ENCODE results near the gene USP44.

Gene USP44

DNA sequence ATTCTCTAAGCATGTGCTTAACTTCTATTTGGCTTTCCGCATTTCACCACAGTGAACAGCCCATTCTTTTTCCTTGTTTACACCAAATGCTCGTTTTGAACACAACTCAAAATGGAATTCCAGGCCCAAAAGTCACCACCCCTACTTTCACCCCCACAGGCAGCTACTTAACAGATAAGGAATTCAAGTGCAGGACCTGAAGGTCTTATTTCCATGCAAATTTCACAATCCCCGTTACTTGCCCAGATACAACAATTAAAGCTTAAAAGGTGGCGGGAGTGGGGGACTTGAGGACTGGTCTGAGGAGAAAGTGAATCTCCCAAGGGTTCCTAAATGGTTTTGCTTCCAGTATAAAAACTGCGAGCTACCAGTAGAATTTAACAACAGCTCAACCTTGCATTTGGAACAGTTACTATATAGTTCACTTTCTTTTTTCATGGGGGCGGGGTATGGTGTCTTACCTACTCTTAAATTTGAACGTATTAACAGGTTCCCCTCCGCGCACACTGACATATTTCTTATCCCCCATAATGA, 3.7 kb downstream of the USP44 start:
- Histone ChIP-seq H3K4me3 (ENCODE audit: low read depth, low read length) (peak overlapping the region; percentile 74), H3K9me3 (ENCODE audit: control insufficient read depth, insufficient read depth, low read length) (no peaks in the 10 kb centered on the region), H3K4me1 (ENCODE audit: control insufficient read depth, insufficient read depth, low read length) (peaks cover 36% of the 10 kb centered on the region), H3K27ac (ENCODE audit: low read depth, low read length) (peak overlapping the region; percentile 98), H3K36me3 (ENCODE audit: control insufficient read depth, insufficient read depth, low read length) (peaks cover 7% of the 10 kb centered on the region; the same call in 1 of the 2 replicates), H3K9ac (ENCODE audit: low read depth, low read length) (peak overlapping the region; percentile 85), H3K27me3 (ENCODE audit: control insufficient read depth, insufficient read depth, low read length) (no peaks in the 10 kb centered on the region)

DNA sequence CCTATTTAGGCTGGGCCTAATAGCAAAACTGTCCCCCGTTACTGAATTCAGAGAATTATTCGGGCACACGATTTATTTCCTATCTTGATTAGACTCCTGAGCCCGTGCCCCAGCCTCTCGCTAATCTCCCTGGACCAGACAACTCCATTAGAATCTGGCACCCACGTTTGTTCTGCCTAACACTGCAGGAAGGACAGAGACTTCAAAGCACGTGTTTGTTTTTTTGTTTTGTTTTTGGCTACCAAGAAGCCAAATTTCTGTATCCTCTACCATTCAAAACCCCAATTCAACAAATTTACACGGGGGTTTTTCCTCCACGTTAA, 4.8 kb downstream of the USP44 start:
- peak overlapping the region; percentile 85 for H3K9ac ChIP-seq (ENCODE audit: low read depth, low read length)
- H3K4me3 ChIP-seq (ENCODE audit: low read depth, low read length): peak overlapping the region; percentile 74
- peaks cover 7% of the 10 kb centered on the region; the same call in 1 of the 2 replicates for H3K36me3 ChIP-seq (ENCODE audit: control insufficient read depth, insufficient read depth, low read length)
- no peaks in the 10 kb centered on the region for H3K27me3 ChIP-seq (ENCODE audit: control insufficient read depth, insufficient read depth, low read length)
- no peaks in the 10 kb centered on the region for H3K9me3 ChIP-seq (ENCODE audit: control insufficient read depth, insufficient read depth, low read length)
- peak overlapping the region; percentile 98 for H3K27ac ChIP-seq (ENCODE audit: low read depth, low read length)
- peaks cover 28% of the 10 kb centered on the region for H3K4me1 ChIP-seq (ENCODE audit: control insufficient read depth, insufficient read depth, low read length)

DNA sequence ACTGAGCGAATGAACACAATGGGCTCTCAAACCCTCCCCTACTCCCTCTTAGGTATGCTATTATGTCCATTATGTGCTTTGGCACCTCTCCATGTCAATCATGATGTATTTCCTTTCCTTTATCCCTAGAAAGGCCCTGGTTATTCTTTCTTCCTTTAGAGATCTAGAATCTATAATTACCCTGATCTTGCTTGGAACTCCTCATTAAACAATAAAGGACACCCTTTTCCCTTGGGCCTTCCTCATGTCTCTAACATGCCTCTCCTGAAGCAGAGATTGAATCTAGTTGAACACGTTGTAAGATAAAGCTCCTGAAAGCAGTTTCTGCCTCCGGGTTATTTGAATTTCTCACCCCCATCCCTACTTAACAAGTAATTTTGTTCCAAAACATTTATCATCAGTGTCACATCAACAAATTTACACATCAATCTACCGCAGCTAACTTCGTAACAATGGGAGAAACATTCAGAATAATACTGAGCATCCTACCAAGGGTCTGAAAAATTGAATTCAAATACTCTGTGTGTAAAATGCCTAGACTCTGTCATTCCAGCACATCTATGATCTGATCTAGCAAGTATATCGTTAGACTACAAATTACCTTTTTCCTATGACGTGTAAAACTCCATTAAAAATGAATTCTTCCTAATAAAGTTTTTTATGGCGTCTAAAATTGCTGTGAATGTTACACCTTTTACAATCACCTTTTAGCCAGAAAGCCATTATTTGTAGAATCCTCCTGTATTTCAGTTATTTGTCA, 5.4 kb downstream of the USP44 start:
- Histone ChIP-seq H3K9ac (ENCODE audit: low read depth, low read length) (peak overlapping the region; percentile 85), H3K36me3 (ENCODE audit: control insufficient read depth, insufficient read depth, low read length) (peaks cover 7% of the 10 kb centered on the region; the same call in 1 of the 2 replicates), H3K27me3 (ENCODE audit: control insufficient read depth, insufficient read depth, low read length) (no peaks in the 10 kb centered on the region), H3K4me1 (ENCODE audit: control insufficient read depth, insufficient read depth, low read length) (peaks cover 28% of the 10 kb centered on the region), H3K4me3 (ENCODE audit: low read depth, low read length) (peak overlapping the region; percentile 74), H3K27ac (ENCODE audit: low read depth, low read length) (peak overlapping the region; percentile 98), H3K9me3 (ENCODE audit: control insufficient read depth, insufficient read depth, low read length) (no peaks in the 10 kb centered on the region)

DNA sequence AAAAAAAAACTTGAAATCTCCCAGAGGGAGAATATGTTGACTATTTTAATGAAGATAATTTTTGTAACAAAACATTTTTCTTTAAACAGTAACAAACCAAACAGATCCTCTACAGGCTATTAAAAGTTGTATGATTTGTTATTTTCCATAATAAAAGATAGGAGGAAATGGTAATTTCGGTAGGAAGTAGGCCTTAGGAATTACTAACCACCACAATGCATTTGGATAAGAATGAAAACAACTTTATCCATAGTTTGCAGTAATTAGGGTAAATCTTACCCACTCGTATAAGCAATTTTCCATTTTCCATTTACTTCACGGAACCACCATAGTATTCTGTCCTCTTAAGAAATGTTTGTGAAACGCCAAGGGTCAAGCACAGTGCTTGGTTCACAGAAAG, 6.0 kb downstream of the USP44 start:
- H3K36me3 ChIP-seq (ENCODE audit: control insufficient read depth, insufficient read depth, low read length): peaks cover 7% of the 10 kb centered on the region; the same call in 1 of the 2 replicates
- H3K9me3 ChIP-seq (ENCODE audit: control insufficient read depth, insufficient read depth, low read length): no peaks in the 10 kb centered on the region
- H3K4me1 ChIP-seq (ENCODE audit: control insufficient read depth, insufficient read depth, low read length): peaks cover 28% of the 10 kb centered on the region
- H3K9ac ChIP-seq (ENCODE audit: low read depth, low read length): 0 out of 2 replicates have a peak overlapping the region, but pooled peaks have one; percentile 85
- H3K4me3 ChIP-seq (ENCODE audit: low read depth, low read length): peak overlapping the region; percentile 74
- peak overlapping the region; percentile 98 for H3K27ac ChIP-seq (ENCODE audit: low read depth, low read length)
- H3K27me3 ChIP-seq (ENCODE audit: control insufficient read depth, insufficient read depth, low read length): no peaks in the 10 kb centered on the region

DNA sequence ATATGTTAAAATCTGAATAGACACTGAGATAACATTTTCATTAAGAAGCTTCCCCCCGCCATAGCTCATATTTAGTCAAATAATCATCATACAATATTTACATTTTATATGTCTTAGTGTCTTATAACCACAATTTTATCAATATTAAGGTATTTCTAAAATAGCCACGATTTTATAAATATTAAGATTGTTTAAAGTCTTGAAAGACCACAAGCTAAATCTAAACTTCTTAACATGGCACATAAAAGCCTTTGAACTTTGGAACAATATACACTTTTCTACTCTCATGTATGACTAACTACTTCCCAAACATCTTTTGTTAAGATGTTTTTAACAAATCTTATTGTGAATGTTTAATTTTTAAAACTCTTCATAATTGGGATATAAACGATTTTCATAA, 6.5 kb downstream of the USP44 start:
- peaks cover 32% of the 10 kb centered on the region for H3K4me1 ChIP-seq (ENCODE audit: control insufficient read depth, insufficient read depth, low read length)
- peaks cover 7% of the 10 kb centered on the region; the same call in 1 of the 2 replicates for H3K36me3 ChIP-seq (ENCODE audit: control insufficient read depth, insufficient read depth, low read length)
- H3K9ac ChIP-seq (ENCODE audit: low read depth, low read length): no peak overlapping the region
- H3K4me3 ChIP-seq (ENCODE audit: low read depth, low read length): peak overlapping the region; percentile 74
- no peaks in the 10 kb centered on the region for H3K27me3 ChIP-seq (ENCODE audit: control insufficient read depth, insufficient read depth, low read length)
- H3K9me3 ChIP-seq (ENCODE audit: control insufficient read depth, insufficient read depth, low read length): no peaks in the 10 kb centered on the region
- H3K27ac ChIP-seq (ENCODE audit: low read depth, low read length): peak overlapping the region; percentile 98

DNA sequence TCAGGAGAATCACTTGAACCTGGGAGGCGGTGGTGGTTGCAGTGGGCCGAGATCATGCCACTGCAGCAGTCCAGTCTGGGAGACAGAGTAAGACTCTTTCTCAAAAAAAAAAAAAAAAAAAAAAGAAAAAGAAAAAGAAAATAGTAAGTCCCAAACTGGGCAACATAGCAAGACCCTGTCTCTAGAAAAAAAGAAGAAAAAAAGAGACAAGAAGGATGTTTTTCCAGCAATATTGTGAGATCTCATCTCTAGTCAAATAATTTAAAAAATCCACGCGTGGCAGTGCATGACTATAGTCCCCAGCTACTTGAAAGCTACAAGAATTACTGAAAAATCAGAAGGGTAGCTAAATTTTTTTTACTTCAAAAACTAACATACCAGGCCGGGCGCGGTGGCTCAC, 8.0 kb downstream of the USP44 start:
- H3K36me3 ChIP-seq (ENCODE audit: control insufficient read depth, insufficient read depth, low read length): peaks cover 4% of the 10 kb centered on the region; the same call in 1 of the 2 replicates
- no peak overlapping the region for H3K4me3 ChIP-seq (ENCODE audit: low read depth, low read length)
- peaks cover 42% of the 10 kb centered on the region for H3K4me1 ChIP-seq (ENCODE audit: control insufficient read depth, insufficient read depth, low read length)
- no peak overlapping the region for H3K27ac ChIP-seq (ENCODE audit: low read depth, low read length)
- H3K9ac ChIP-seq (ENCODE audit: low read depth, low read length): no peak overlapping the region
- no peaks in the 10 kb centered on the region for H3K9me3 ChIP-seq (ENCODE audit: control insufficient read depth, insufficient read depth, low read length)
- no peaks in the 10 kb centered on the region for H3K27me3 ChIP-seq (ENCODE audit: control insufficient read depth, insufficient read depth, low read length)

DNA sequence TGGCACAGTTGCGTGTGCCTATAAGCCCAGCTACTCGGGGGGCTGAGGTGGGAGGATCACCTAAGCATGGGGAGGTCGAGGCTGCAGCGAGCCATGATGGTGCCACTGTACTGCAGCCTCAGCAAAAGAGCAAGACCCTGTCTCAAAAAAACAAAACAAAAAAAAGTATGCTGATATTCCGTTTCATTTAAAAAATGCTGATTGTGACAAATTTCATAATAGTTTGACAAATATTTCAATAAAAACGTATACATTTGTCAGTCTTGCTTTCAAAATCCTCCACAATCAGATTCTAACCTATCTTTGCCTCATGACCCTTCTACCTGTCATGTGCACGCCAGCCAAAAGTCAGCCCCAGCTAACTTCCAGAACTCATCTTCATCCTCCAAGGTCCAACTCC, 9.8 kb downstream of the USP44 start:
- H3K4me3 ChIP-seq (ENCODE audit: low read depth, low read length): no peak overlapping the region
- H3K36me3 ChIP-seq (ENCODE audit: control insufficient read depth, insufficient read depth, low read length): peaks cover 13% of the 10 kb centered on the region
- no peak overlapping the region for H3K9ac ChIP-seq (ENCODE audit: low read depth, low read length)
- peaks cover 49% of the 10 kb centered on the region for H3K4me1 ChIP-seq (ENCODE audit: control insufficient read depth, insufficient read depth, low read length)
- H3K9me3 ChIP-seq (ENCODE audit: control insufficient read depth, insufficient read depth, low read length): no peaks in the 10 kb centered on the region
- H3K27me3 ChIP-seq (ENCODE audit: control insufficient read depth, insufficient read depth, low read length): no peaks in the 10 kb centered on the region
- H3K27ac ChIP-seq (ENCODE audit: low read depth, low read length): no peak overlapping the region

DNA sequence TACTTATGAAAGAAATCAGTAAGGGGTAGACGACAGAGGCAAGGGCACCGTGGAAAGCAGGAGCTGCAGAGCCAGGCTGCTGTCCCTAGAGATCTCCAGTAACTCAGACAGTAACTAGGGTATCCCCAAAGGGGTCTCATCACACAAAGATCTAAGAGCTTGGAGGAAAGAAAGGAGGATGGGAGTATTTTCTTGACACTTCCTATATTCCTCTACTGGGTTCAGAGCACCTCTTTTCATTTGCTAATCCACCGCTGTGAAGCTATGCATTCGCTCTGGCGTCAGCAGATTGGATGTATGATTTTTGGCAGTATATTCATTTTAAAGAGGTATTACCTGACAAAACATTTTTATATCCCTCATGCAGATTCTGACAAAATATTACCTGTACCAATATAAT, 12.6 kb downstream of the USP44 start:
- H3K4me1 ChIP-seq (ENCODE audit: control insufficient read depth, insufficient read depth, low read length): peaks cover 28% of the 10 kb centered on the region
- H3K27ac ChIP-seq (ENCODE audit: low read depth, low read length): peak overlapping the region; percentile 85
- no peaks in the 10 kb centered on the region for H3K9me3 ChIP-seq (ENCODE audit: control insufficient read depth, insufficient read depth, low read length)
- H3K4me3 ChIP-seq (ENCODE audit: low read depth, low read length): 0 out of 2 replicates have a peak overlapping the region, but pooled peaks have one; percentile 3
- H3K9ac ChIP-seq (ENCODE audit: low read depth, low read length): no peak overlapping the region
- peaks cover 16% of the 10 kb centered on the region for H3K36me3 ChIP-seq (ENCODE audit: control insufficient read depth, insufficient read depth, low read length)
- no peaks in the 10 kb centered on the region for H3K27me3 ChIP-seq (ENCODE audit: control insufficient read depth, insufficient read depth, low read length)

DNA sequence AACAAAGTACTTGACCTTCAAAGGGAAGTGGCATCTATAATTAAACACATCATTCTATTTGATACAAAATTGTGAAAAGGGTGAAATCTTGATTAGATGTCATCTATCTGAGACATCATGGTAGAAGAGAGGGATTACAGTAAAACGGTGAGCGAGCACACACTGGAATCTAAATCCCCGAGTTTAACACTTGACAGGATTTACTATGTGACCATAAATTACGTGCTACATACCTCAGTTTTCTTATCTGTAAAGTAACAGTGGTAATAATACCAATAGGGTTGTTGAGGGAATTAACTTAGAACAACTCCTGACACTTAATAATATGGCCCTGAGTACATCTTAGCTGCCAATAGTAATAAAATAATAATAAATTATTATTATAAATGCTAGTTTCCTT, 13.3 kb downstream of the USP44 start:
- peaks cover 22% of the 10 kb centered on the region for H3K36me3 ChIP-seq (ENCODE audit: control insufficient read depth, insufficient read depth, low read length)
- peaks cover 28% of the 10 kb centered on the region for H3K4me1 ChIP-seq (ENCODE audit: control insufficient read depth, insufficient read depth, low read length)
- H3K9ac ChIP-seq (ENCODE audit: low read depth, low read length): no peak overlapping the region
- H3K9me3 ChIP-seq (ENCODE audit: control insufficient read depth, insufficient read depth, low read length): no peaks in the 10 kb centered on the region
- no peak overlapping the region for H3K4me3 ChIP-seq (ENCODE audit: low read depth, low read length)
- peak overlapping the region; percentile 85 for H3K27ac ChIP-seq (ENCODE audit: low read depth, low read length)
- no peaks in the 10 kb centered on the region for H3K27me3 ChIP-seq (ENCODE audit: control insufficient read depth, insufficient read depth, low read length)

DNA sequence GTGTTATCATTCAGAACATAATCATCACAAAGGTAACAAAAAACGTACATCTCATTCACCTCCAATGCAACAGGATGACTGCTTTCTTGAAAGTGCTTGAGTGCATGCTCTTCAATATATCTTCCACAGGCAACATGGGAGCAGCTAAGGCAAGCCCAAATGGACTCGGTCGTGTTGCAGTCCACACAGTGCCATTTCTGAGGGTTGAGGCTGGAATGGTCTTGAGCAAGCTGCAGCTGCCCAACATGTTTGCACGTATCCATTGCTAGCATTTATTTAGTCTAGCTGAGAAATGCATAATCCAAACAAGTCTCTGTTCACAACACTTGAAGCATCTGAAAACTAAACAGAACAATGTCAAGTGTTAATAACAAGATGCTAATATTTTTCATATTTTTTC, 17.3 kb downstream of the USP44 start:
- no peak overlapping the region for H3K27ac ChIP-seq (ENCODE audit: low read depth, low read length)

DNA sequence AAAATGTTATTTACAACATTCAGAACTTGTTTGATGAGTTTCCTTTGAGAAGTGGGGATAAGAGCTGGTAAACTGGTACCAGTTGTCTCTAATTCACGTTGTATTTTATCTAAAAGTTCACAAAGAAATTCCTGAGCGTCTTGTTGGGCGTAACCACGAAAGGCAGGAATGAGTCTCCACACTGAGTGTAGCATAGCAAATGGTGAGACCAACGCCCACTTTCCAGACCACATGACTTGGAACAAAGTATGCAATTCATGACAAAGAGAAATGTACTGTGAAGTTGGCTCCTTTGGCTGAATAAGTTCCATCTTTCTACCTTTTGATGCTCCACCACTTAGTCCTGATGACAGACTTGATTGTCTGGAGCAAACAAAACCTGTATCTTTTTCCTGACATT, 18.4 kb downstream of the USP44 start:
- Histone ChIP-seq H3K4me1 (ENCODE audit: control insufficient read depth, insufficient read depth, low read length) (peaks cover 9% of the 10 kb centered on the region), H3K4me3 (ENCODE audit: low read depth, low read length) (no peak overlapping the region), H3K36me3 (ENCODE audit: control insufficient read depth, insufficient read depth, low read length) (peaks cover 64% of the 10 kb centered on the region), H3K9me3 (ENCODE audit: control insufficient read depth, insufficient read depth, low read length) (no peaks in the 10 kb centered on the region), H3K9ac (ENCODE audit: low read depth, low read length) (no peak overlapping the region), H3K27ac (ENCODE audit: low read depth, low read length) (no peak overlapping the region), H3K27me3 (ENCODE audit: control insufficient read depth, insufficient read depth, low read length) (no peaks in the 10 kb centered on the region)

More for the DNA sequence above, 17.3 kb downstream of the USP44 start:
- Histone ChIP-seq H3K9me3 (ENCODE audit: control insufficient read depth, insufficient read depth, low read length) (no peaks in the 10 kb centered on the region), H3K9ac (ENCODE audit: low read depth, low read length) (no peak overlapping the region), H3K4me3 (ENCODE audit: low read depth, low read length) (no peak overlapping the region), H3K27me3 (ENCODE audit: control insufficient read depth, insufficient read depth, low read length) (no peaks in the 10 kb centered on the region), H3K4me1 (ENCODE audit: control insufficient read depth, insufficient read depth, low read length) (peaks cover 21% of the 10 kb centered on the region), H3K36me3 (ENCODE audit: control insufficient read depth, insufficient read depth, low read length) (peaks cover 58% of the 10 kb centered on the region)

Data from HUES48 (cell line).